A549 (cell line): Measurements from ENCODE around the gene GRAP2.

Source experiments
- CBX8 ChIP-seq: fragments of 200-600 bp; sonication (generic); IDR thresholded peaks from 2 replicates; pipeline ENCODE4 v1.6.1; 2016
- HEYL ChIP-seq: fragments of 250-450 bp; sonication (Bioruptor Pico); IDR thresholded peaks from 2 replicates; pipeline ENCODE4 v1.8.0; 2021; ENCODE audit warnings: mild to moderate bottlenecking, moderate library complexity
- HOXB13 ChIP-seq: fragments of 250-450 bp; sonication (Bioruptor Pico); IDR thresholded peaks from 2 replicates; pipeline ENCODE4 v1.5.0; 2020; ENCODE audit warnings: low read depth, mild to moderate bottlenecking, moderate library complexity
- JUNB ChIP-seq: fragments of >200 bp; sonication (Bioruptor Twin); formaldehyde crosslinking; IDR thresholded peaks from 2 replicates; pipeline ENCODE4 v1.6.1; 2016
- KDM5A ChIP-seq: fragments of 200-600 bp; sonication (generic); IDR thresholded peaks from 2 replicates; pipeline ENCODE4 v1.6.1; 2016; ENCODE audit warnings: antibody characterized with exemption, mild to moderate bottlenecking
- MYC ChIP-seq: IDR thresholded peaks from 2 replicates; pipeline ENCODE4 v1.6.1; 2012; ENCODE audit warnings: mild to moderate bottlenecking, inconsistent platforms, low read length, improper control_type of control experiment, borderline replicate concordance
- NFE2L2 ChIP-seq: fragments of 150-350 bp; conservative IDR thresholded peaks from 2 replicates; pipeline ENCODE4 v1.6.1; 2014; ENCODE audit warnings: low read length
- PHF8 ChIP-seq: fragments of 200-600 bp; sonication (generic); IDR thresholded peaks from 2 replicates; pipeline ENCODE4 v1.6.1; 2016; ENCODE audit warnings: low read depth, mild to moderate bottlenecking, antibody characterized with exemption, moderate library complexity, borderline replicate concordance
- POLR2A ChIP-seq: IDR thresholded peaks from 2 replicates; pipeline ENCODE4 v1.6.1; 2012; ENCODE audit warnings: mild to moderate bottlenecking, low read length
- RFX5 ChIP-seq: fragments of 450-650 bp; IDR thresholded peaks from 2 replicates; pipeline ENCODE4 v1.7.1; 2014; ENCODE audit warnings: antibody characterized with exemption, mild to moderate bottlenecking, moderate library complexity
- TF ChIP-seq, protein P1 (sequence below): fragments of 450-650 bp; IDR thresholded peaks from 2 replicates; pipeline ENCODE4 v1.6.1; 2014; ENCODE audit warnings: antibody characterized with exemption
- TF ChIP-seq, protein P2 (sequence below): fragments of >200 bp; sonication (Bioruptor Twin); formaldehyde crosslinking; IDR thresholded peaks from 3 replicates; pipeline ENCODE4 v1.5.1; 2016
- TF ChIP-seq, protein P3 (sequence below): IDR thresholded peaks from 2 replicates; pipeline ENCODE4 v1.6.1; 2012

DNA sequence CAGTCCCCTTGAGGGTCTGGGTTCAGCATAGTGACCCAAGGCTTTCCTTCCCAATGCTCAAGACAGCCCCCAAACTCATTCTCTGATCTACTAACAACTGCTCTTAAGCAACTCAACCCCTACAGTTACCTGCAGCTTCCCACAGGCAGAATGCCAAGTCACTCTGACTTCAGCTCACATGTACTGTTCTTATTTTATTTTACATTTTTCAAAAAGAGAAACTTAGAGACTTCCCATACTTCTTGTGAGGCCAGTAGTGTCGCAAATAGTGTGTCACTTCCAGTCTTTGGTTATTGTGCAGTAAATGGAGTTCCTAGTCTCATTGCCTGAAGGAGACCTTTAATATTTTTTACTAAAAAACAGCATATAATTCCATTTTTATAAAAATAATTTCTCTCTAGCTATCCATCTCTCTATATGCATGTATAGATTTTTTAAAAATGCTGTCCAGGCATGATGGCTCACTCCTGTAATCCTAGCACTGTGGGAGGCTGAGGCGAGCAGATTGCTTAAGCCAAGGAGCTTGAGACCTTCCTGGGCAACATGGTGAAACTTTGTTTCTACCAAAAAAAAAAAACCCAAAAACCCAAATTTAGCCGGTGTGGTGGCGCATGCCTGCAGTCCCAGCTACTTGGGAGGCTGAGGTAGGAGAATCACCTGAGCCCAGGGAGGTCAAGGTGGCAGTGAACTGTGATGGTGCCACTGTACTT, 49.1 kb upstream of the GRAP2 start:
- TF ChIP-seq, protein P1, sequence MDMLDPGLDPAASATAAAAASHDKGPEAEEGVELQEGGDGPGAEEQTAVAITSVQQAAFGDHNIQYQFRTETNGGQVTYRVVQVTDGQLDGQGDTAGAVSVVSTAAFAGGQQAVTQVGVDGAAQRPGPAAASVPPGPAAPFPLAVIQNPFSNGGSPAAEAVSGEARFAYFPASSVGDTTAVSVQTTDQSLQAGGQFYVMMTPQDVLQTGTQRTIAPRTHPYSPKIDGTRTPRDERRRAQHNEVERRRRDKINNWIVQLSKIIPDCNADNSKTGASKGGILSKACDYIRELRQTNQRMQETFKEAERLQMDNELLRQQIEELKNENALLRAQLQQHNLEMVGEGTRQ: no peak
- TF ChIP-seq CBX8 (no peak), RFX5 (no peak), NFE2L2 (no peak), PHF8 (no peak), MYC (no peak), KDM5A (no peak), JUNB (no peak), HOXB13 (CRISPR knock-in tag) (no peak), POLR2A (no peak), HEYL (CRISPR knock-in tag) (no peak)
- TF ChIP-seq, protein P2, sequence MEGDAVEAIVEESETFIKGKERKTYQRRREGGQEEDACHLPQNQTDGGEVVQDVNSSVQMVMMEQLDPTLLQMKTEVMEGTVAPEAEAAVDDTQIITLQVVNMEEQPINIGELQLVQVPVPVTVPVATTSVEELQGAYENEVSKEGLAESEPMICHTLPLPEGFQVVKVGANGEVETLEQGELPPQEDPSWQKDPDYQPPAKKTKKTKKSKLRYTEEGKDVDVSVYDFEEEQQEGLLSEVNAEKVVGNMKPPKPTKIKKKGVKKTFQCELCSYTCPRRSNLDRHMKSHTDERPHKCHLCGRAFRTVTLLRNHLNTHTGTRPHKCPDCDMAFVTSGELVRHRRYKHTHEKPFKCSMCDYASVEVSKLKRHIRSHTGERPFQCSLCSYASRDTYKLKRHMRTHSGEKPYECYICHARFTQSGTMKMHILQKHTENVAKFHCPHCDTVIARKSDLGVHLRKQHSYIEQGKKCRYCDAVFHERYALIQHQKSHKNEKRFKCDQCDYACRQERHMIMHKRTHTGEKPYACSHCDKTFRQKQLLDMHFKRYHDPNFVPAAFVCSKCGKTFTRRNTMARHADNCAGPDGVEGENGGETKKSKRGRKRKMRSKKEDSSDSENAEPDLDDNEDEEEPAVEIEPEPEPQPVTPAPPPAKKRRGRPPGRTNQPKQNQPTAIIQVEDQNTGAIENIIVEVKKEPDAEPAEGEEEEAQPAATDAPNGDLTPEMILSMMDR: no peak
- TF ChIP-seq, protein P3, sequence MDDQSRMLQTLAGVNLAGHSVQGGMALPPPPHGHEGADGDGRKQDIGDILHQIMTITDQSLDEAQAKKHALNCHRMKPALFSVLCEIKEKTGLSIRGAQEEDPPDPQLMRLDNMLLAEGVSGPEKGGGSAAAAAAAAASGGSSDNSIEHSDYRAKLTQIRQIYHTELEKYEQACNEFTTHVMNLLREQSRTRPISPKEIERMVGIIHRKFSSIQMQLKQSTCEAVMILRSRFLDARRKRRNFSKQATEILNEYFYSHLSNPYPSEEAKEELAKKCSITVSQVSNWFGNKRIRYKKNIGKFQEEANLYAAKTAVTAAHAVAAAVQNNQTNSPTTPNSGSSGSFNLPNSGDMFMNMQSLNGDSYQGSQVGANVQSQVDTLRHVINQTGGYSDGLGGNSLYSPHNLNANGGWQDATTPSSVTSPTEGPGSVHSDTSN: no peak
